ES-I3 (cell line): Measurements from ENCODE around the gene ANO9.
"Not testable (repeated sequence)": the region's sequence is repeated elsewhere in the genome, so short reads cannot be mapped to it uniquely, and the experiment has no call there.

Experiments used
- H3K36me3 ChIP-seq: 2 replicates; pipeline ENCODE4 v1.6.1; 2013; ENCODE audit warnings: mild to moderate bottlenecking, low read length, control low read depth, moderate library complexity; ENCODE audit not compliant: insufficient read depth
- H3K4me1 ChIP-seq: 2 replicates; pipeline ENCODE4 v1.6.1; 2013; ENCODE audit warnings: mild to moderate bottlenecking, control low read depth, low read length; ENCODE audit not compliant: insufficient read depth
- H3K9ac ChIP-seq: 2 replicates; pipeline ENCODE4 v1.6.1; 2013; ENCODE audit warnings: low read depth, mild to moderate bottlenecking, low read length, moderate library complexity
- H3K9me3 ChIP-seq: 2 replicates; pipeline ENCODE4 v1.6.1; 2013; ENCODE audit warnings: mild to moderate bottlenecking, low read length, moderate library complexity; ENCODE audit not compliant: control insufficient read depth, insufficient read depth

ANO9 gene

DNA sequence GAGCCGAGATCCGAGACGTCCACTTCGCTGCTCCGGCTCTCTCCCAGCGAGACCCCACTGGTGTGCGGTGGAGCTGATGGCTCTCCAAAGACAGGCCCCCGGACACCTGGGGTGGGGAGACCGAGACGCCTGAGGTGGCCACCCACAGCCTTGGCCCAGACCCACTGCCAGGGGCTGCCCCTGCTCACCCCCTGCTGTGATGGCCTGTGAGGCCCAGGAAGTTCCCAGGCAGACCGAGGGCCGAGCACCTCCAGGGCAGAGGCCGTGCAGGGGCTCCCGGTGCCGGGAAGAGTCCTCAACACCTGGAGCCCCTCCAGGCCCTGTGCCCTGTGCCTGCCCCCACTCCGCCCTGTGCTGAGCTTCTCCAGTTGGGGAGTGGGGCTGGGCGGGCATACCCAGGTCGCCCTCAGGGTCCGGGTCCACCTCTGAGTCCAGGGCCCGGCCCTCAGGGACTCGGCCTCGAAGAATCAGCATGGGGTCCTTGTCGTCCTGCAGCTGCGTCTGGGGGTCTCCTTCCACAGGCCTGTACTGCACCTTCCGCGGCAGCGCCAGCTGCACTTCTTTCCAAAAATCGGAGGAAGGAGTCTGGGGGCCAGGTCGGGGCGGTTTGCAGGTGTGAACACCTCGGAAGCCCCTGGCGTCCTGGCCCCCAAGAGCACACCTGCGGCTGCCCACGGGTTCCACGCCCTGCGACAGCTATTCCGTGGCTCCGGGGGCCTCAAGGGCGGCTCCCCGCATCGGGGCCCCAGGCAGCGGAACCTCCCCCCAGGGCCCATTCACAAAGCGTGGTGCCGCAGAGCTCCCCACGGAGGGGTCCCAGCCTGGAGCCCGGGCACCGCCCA lies 35.6 kb downstream of the ANO9 start:
- Histone ChIP-seq H3K9me3 (no peaks in the 10 kb centered on the region), H3K4me1 (peaks cover 3% of the 10 kb centered on the region; the same call in 1 of the 2 replicates), H3K36me3 (no peaks in the 10 kb centered on the region), H3K9ac (peak overlapping the region; percentile 78; the same call in 1 of the 2 replicates)

DNA sequence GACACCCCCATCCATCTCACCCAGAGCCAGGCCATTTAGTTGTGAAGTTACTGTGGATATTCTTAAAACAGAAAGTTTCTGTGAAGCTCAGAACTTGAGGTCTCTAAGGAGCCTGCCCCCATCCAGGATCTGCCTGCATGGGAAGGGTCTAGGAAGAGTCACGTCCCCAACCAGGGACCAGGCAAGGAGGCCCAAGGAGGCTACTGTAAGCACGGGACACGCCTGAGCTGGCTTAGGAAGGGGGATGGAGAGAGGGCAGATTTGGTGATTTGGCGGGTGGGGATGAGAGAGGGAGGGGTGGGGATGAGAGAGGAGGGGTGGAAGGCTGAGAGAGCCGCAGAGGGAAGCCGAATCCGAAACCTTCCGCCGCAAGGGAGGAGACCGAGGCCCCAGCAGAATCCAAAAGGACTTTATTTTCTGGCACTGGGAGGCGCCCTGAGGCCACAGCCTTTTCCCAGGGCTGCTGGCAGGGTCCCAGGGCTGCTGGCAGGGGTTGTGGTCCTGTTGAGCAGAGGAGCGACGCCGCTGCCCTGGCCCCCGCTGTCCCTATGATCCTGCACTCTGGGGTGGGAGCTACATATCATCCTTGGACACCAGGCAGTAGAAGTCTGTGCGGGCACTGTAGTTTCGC lies 36.4 kb downstream of the ANO9 start:
- Histone ChIP-seq H3K36me3 (no peaks in the 10 kb centered on the region), H3K9ac (no peak overlapping the region; the same call in 1 of the 2 replicates)

DNA sequence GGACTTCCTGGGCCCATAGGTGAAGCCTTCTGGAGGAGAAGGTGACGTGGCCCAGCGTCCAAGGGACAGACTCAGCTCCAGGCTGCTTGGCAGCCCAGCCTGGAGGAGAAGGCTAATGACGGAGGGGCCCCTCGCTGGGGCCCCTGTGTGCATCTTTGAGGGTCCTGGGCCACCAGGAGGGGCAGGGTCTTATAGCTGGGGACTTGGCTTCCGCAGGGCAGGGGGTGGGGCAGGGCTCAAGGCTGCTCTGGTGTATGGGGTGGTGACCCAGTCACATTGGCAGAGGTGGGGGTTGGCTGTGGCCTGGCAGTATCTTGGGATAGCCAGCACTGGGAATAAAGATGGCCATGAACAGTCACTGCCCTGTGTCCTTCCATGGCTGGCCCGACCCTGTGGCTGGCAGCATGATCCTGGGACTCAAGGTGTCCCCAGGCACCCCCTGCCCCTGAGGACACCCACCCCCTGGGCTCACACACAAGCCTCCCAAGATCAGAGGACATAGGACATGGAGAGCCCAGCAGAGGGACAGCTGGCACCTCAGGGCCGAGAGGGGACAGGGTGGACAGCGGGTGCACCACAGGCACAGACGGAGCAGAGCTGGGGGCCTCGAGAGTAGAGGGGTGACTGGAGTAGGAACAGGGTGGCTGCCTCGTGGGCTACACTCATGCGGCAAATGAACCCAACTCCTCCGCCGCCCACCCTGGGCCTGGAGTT lies 37.1 kb downstream of the ANO9 start:
- Histone ChIP-seq H3K9ac (no peak overlapping the region), H3K9me3 (no peaks in the 10 kb centered on the region), H3K36me3 (no peaks in the 10 kb centered on the region), H3K4me1 (peaks cover 3% of the 10 kb centered on the region; the same call in 1 of the 2 replicates)

More for the DNA sequence above, 36.4 kb downstream of the ANO9 start:
- Histone ChIP-seq H3K9me3 (no peaks in the 10 kb centered on the region), H3K4me1 (peaks cover 3% of the 10 kb centered on the region; the same call in 1 of the 2 replicates)

DNA sequence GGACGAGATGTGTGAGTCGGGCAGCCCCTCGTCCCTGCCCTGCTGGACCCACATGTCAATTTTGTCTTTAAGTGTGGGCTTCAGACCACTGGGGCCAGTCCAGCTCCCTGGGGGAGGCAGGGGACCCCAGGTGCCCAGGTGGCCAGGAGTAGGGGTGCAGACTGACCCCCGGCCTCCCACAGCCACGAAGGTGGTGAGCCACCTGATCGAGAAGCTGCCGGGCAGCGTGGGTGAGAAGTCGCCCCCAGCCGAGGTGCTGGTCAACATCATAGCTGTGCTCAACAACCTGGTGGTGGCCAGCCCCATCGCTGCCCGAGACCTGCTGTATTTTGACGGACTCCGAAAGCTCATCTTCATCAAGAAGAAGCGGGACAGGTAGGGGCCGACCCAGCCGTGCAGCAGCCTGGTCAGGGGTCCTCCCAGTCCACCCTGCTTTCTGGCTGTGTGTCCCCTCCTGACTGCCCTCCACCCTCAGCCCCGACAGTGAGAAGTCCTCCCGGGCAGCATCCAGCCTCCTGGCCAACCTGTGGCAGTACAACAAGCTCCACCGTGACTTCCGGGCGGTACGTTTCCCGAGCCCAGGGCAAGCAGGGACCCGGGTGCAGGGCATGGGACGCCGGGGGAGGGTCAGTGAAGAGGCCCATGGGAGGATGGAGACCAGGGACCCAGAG lies 37.9 kb downstream of the ANO9 start:
- Histone ChIP-seq H3K9me3 (no peaks in the 10 kb centered on the region), H3K9ac (no peak overlapping the region), H3K36me3 (no peaks in the 10 kb centered on the region), H3K4me1 (peaks cover 3% of the 10 kb centered on the region; the same call in 1 of the 2 replicates)

GRCh38 chr11:403021-403760 lies 38.6 kb downstream of the ANO9 start:
- Histone ChIP-seq H3K9me3 (no peaks in the 10 kb centered on the region), H3K4me1 (peaks cover 3% of the 10 kb centered on the region; the same call in 1 of the 2 replicates), H3K36me3 (no peaks in the 10 kb centered on the region), H3K9ac (no peak overlapping the region)

- H3K36me3 ChIP-seq, H3K9me3 ChIP-seq, H3K4me1 ChIP-seq: not testable (repeated sequence)
Observed at GRCh38 chr11:401196-401595, 40.6 kb downstream of the ANO9 start.

GRCh38 chr11:400241-400689 lies 41.5 kb downstream of the ANO9 start:
- Histone ChIP-seq H3K36me3 (no peaks in the 10 kb centered on the region), H3K9ac (no peak overlapping the region), H3K4me1 (no peaks in the 10 kb centered on the region), H3K9me3 (no peaks in the 10 kb centered on the region)

More at GRCh38 chr11:401196-401595, 40.6 kb downstream of the ANO9 start:
- H3K9ac ChIP-seq = not testable (repeated sequence)

DNA sequence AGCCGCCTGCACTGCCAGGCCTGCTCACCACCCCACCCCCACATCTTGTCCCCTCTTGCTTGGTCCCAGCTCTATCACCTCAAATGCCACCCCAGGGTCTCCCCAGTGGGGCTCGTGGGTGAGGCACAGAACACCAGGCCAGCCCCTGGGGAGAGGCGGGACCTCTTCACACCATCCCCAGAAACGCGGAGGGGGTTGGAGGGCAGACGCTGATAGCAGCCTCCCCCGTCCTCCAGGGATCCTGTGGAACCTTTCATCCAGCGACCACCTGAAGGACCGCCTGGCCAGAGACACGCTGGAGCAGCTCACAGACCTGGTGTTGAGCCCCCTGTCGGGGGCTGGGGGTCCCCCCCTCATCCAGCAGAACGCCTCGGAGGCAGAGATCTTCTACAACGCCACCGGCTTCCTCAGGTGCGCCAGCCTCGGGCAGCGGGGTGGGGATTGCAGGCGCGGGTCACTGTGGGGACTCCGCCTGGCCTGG lies 42.0 kb downstream of the ANO9 start:
- Histone ChIP-seq H3K9ac (no peak overlapping the region), H3K4me1 (no peaks in the 10 kb centered on the region), H3K9me3 (no peaks in the 10 kb centered on the region), H3K36me3 (no peaks in the 10 kb centered on the region)

DNA sequence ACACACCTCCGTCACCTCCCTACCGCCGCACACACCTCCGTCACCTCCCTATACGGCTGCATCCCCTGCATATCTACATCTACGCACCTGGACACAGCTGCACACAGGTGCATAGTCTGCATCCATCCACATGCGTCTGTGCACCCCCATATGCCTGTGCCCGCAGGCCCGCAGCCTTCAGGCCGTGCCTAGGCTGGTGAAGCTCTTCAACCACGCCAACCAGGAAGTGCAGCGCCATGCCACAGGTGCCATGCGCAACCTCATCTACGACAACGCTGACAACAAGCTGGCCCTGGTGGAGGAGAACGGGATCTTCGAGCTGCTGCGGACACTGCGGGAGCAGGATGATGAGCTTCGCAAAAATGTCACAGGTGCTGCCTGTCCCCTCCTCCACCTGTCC lies 43.0 kb downstream of the ANO9 start:
- Histone ChIP-seq H3K36me3 (no peaks in the 10 kb centered on the region), H3K9me3 (no peaks in the 10 kb centered on the region), H3K4me1 (no peaks in the 10 kb centered on the region; the same call in 1 of the 2 replicates), H3K9ac (no peak overlapping the region)

DNA sequence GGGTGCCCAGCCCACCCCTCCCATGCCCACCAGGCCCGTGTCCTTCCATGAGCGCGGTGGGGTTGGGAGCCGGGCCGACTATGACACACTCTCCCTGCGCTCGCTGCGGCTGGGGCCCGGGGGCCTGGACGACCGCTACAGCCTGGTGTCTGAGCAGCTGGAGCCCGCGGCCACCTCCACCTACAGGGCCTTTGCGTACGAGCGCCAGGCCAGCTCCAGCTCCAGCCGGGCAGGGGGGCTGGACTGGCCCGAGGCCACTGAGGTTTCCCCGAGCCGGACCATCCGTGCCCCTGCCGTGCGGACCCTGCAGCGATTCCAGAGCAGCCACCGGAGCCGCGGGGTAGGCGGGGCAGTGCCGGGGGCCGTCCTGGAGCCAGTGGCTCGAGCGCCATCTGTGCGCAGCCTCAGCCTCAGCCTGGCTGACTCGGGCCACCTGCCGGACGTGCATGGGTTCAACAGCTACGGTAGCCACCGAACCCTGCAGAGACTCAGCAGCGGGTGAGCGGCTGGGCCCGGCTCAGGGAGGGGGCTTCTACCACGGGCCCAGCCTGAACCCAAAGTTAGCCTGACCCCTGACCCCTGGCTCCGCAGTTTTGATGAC lies 44.8 kb downstream of the ANO9 start:
- Histone ChIP-seq H3K36me3 (no peaks in the 10 kb centered on the region), H3K9ac (no peak overlapping the region), H3K9me3 (no peaks in the 10 kb centered on the region), H3K4me1 (peaks cover 6% of the 10 kb centered on the region; the same call in 1 of the 2 replicates)

GRCh38 chr11:396511-396947 lies 45.3 kb downstream of the ANO9 start:
- Histone ChIP-seq H3K4me1 (peaks cover 6% of the 10 kb centered on the region; the same call in 1 of the 2 replicates), H3K36me3 (no peaks in the 10 kb centered on the region), H3K9ac (no peak overlapping the region), H3K9me3 (no peaks in the 10 kb centered on the region)

GRCh38 chr11:395866-396265 lies 45.9 kb downstream of the ANO9 start:
- Histone ChIP-seq H3K9ac (no peak overlapping the region), H3K36me3 (no peaks in the 10 kb centered on the region), H3K9me3 (no peaks in the 10 kb centered on the region), H3K4me1 (peaks cover 6% of the 10 kb centered on the region; the same call in 1 of the 2 replicates)
